ENCODE data around the gene FUT7.
A peak's percentile ranks its signal among the peaks of the same experiment; 100 is the strongest.
"Not testable (repeated sequence)": the region's sequence is repeated elsewhere in the genome, so short reads cannot be mapped to it uniquely, and the experiment has no call there.

The FUT7 gene

DNA sequence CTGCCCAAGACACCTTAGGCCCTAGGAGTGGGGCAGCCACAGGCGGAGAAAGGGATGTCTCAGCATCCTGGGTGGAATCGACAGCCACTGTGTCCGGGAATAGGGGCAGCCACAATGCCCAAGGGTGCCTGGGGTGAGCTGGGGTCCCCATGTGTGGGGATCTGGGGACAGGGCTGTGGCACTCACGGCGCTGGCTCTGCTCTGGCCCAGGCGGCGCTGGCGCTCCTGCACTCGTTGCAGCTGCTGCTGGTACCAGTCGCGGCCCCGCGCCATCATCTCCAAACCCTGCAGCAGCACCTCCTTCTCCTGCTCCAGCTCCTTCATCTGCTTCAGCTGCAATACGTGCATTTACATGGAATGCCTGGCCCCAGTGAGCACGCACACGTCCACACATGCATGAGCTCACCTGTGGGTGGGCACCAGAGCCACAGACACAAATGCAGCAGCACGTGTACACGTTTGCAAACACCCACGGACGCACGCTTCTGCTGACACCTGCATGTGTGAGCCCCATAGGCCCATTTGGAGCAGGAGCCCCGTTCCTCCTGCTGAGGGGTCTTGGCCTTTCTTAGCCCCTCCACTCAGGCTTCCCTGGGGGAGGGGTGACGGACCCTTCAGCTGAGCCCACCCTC, 33.6 kb upstream of the FUT7 start:
- no peak for DNase-seq

GRCh38 chr9:137064880-137065164, 32.9 kb upstream of the FUT7 start:
- no peak for DNase-seq

GRCh38 chr9:137064027-137064879, 32.4 kb upstream of the FUT7 start:
- peak in 1 of 2 experiments; percentile 26 for DNase-seq

DNA sequence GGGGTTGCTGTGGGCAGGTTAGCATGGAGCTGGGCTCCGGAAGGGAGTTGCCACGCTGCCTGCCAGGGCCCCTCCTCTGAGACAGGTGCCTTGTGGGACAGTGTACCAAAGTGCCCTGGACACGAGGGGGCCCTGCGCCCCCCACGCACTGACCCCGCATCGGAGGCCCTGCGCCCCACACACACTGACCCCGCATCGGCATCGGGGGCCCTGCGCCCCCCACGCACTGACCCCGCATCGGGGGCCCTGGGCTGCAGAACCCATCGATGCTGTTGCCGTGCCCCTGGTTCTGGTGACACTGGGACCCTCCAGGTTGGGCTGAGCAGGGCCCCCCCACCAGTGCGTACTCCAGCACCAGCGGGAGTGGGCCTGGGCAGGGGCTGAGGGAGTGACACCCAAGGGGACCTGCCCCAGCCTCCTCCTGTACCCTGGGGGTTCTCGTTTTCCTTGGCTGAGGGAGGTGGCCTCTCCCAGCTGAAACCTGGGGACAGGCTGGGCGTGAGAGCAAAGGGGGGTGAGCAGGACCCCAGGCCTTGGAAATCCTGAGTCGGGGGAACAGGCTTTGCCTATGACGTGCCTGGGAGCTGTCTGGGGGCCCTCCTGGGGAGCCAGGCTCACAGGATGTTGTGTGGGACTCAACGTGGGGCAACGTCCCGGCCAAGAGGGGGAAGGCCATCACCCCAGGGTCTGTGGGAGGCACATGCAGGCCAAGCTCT, 31.6 kb upstream of the FUT7 start:
- DNase-seq = no peak

DNA sequence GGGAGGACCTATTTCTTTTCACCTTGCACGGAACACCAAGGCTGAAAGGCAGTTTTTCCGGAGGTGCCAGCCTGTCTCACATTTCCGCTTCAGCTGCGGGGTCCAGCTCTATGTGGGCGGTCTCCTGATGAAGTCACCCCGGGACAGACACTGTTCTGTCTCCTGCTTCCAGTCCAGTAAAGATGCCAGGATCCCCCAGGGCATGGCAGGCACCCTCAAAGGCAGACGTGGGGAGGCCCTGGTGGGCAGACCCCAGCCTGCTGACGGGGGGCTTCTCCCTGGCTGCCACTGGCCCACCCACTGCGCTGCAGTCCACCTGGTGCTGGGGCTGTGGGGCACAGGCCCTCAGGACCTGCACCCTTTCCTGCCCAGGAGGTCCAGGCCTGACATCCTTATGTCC, 30.9 kb upstream of the FUT7 start:
- not testable (repeated sequence) for DNase-seq

- DNase-seq = no peak
Observed at GRCh38 chr9:137062384-137062783, 30.5 kb upstream of the FUT7 start.

DNA sequence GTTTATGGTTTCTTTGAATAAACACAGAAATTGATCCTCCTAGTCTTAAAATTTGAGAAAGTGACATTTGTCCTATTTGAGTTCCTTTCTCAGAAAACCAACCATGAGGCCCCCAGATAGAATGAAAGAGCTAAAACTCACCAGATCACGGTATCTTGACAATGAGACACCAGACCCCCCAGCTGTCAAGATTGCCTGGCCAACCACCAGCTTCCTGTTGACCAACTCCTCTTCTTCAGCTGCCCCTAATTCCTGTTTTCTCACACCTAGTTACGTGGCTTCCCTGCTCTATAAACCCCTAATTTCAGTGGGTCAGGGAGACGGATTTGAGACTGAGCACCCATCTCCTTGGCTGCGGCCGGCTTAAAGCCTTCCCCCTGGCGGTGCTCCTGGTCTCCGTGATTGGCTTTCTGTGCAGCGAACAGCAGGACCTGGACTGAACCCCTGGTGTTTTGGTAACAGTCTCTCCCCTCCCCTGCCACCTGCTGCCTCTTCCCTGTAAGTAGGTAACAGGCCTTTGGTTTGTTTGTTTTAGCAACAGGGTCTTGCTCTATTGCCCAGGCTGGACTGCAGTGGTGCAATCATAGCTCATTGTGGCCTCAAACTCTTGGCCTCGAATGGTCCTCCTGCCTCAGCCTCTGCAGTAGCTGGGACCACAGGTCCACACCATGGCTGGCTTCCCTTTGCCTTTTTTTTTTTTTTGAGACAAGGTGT, 26.8 kb upstream of the FUT7 start:
- no peak for DNase-seq

GRCh38 chr9:137057545-137057944, 25.7 kb upstream of the FUT7 start:
- no peak for DNase-seq

GRCh38 chr9:137056739-137057415, 25.0 kb upstream of the FUT7 start:
- DNase-seq = no peak

DNA sequence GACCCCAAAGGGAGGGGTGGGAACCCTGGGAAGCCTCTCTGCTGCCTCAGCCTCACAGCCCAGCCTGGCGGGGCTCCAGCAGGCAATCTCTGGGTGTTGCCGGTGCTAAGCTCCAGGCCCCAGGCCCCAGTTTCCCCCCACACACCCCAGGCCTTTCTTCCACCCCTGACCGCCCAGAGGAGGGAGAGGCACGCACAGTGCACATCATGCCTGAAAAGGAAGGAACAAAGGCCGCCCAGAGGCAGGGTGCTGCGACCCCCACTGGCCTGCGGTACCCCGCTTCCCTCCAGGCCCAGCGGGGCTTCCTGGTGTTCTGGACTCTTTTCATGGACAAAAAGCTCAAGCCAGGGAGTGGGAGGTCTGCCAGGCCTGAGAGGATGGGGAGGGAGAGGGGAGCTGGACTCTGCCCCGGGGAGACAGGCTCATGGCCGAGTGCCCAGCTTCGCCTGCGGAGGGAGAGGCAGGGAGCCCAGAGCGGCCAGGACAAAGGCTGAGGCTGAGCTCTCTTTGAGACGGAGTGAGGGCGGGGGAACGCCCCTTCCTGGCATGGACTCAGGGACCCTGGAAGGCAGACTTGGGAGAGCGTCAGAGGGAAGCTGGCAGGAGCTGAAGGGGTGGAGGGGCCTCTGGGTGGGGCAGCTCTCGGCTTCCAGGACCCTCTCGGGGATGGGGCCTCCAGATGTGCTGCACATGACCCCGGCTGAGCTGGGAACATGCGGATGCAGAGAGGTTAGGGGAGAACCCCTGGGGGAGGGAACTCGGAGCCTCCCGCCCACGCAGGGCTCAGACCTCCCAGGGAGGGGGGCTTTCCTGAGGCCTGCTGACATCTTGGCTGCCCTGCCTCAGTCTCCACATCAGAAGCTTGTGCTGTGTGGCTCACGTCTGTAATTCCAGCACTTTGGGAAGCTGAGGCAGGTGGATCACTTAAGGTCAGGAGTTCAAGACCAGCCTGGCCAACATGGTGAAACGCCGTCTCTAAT, 23.8 kb upstream of the FUT7 start:
- no peak for DNase-seq

- no peak for DNase-seq
Observed at GRCh38 chr9:137054932-137055384, 23.1 kb upstream of the FUT7 start.

DNA sequence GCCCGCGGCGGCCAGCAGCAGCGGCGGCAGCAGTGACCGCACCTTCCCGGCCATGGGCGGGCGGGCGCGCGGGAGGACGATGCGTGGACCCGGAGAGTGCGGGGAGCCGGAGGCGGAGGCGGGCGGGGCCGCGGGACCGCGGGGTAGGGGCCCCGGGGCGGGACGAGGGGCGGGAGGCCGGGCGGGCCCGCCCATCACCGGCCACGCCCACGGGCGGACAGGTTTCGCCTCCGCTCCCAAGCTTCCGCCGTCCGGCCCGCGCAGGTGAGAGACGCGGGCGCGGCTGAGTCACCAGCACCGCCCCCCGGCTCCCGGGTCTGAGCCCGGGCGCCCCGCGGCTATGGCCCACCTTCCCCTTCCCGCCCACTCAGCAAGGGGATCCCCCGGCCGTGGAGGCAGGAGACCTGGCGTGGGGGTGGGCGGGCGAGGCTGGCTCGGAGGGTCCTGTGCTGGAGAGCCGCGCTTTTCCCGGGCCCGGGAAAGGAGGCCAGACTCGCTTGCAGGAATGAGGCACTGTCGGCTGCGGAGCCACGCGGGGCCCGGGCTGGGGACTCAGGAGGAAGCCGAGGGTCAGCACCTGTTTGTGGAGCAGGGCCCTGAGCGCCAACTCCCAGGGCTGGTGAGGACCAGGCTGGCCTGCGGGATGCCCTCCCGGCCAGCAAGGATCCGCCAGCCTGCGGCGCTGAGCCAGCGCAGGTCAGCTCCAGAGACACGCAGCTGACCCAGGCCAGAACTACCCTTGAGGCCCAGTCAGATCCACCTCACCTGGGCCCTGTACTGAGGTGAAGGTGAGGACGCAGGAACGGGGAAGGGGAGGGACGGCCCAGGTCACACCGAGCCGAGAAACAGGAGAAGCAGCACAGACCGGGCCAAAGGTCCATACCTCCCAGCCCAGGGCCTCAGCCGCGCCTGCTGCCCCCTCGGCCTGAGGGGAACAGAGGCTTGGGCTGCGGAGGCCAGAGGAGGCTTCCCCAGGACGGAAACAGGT, 22.4 kb upstream of the FUT7 start, which contains the start of gene ENTPD2:
TSS of gene ENTPD2 (minus strand) at position 118 of the 988 bp plus-strand sequence. CDS start at position 54, 64 bp downstream.
- peak in 1 of 2 experiments; percentile 9 for DNase-seq

DNA sequence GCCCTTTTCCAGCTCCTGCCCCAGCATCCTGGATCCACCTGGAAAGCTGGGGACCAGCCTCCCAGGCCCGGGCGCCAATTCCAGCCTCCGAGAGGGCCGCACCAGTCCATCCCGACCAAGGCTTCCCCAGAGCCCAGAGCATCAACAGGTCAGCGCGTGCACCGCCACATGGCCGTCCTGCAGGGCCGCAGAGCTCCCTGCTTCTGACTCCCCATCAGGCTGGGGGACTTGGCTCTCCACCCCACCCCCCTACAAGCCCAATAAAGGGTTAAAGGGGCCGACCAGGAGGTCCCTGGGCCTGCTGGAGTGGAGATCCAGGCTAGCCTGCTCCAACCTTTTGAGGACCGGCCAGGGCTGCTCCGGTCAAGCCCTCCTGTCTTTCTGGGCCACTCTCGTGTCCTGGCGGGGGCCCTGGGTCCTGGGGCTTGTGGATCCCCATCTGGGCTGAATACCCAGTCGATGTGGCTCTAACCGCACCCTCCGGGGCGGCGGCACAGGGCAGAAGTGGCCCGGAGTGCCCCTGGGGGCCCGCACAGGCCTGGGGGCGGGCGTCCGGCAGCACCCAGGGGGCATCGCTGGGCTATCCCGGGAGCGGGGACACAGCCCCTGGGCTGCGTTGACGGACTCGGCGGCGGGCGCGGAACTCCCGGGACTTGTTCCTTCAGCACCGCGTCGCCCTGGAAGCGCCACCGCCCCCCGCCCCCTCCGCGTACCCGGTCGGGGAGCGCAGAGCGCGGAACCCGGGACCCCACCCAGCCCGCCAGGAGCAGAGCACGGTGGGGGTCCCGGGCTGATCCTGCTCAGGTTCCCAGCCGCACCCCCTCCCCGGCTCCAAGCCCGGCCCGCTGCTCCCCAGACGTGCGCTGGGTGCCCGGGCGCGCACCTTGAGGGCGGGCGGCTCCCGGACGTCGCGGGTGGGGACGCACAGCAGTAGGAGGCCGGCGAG, 21.4 kb upstream of the FUT7 start:
- DNase-seq = no peak

GRCh38 chr9:137052293-137052692, 20.4 kb upstream of the FUT7 start:
- no peak for DNase-seq

DNA sequence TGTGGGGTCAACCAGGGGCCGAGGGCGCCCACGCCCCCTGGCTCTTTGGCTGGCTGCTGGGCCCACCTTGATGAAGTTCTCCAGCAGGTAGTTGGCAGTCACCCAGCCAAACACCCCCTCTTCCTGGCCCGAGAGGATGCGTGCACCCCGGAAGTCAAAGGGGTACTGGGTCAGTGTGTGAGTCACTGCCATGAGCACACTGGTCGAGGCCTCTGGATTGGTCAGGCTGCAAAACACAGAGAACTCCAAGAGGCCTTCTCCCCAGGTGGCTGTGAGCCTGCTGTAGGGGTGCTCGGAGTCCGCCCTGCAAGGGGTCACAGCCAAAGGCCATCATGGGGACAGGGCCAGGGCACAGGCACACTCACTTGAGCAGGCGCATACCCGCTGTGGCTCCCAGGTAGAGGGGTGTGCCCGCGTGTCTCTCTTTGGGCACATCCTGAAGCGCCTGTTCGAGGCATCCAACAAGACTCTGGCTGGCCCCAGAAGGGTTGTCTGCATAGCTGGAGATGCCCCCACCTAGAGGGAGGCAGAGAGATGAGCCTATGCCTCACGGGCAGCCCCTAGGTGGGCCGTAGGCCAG, 19.3 kb upstream of the FUT7 start:
- DNase-seq = no peak

GRCh38 chr9:137050570-137050969, 18.7 kb upstream of the FUT7 start:
- no peak for DNase-seq

DNA sequence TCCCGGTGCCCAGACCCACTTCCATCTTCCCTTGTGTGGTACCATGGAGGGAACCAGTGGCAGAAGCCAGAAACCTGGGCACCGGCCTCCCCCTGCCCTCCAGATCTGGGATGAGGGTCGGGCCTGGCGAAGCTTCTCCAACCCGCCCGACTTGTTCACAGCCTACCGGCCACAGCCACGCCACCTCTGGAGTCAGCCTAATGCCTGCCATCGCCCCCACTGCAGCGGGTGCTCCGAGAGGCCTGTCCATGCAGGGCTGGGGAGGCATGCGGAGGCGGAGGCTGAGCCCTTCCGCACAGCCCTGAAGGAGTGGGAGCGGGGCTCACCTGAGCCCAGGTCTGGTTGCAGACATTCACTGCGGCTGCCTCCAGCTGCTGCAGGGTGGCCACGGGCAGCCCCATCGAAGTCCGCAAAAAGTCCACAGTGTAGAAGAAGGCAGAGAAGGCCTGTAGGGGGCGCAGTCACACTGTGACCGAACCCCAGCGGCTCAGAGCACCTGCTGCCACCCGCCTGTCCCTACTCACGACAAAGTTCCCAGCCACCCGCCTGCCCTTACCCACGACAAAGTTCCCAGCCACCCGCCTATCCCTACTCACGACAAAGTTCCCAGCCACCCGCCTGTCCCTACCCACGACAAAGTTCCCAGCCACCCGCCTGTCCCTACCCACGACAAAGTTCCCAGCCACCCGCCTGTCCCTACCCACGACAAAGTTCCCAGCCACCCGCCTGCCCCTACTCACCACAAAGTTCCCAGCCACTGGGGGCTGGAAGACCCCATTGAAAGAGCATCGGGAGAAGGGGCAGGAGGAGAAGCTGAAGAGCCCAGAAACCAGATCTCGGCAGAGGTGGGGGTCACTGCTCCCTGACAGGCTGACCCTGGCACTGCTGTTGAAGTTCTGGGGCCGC, 17.9 kb upstream of the FUT7 start:
- peak; percentile 26 to 67 for DNase-seq
